ENCODE data around the gene CEACAM1. TPM values are rescaled to one million over a fixed set of nuclear protein-coding genes. Genes with fewer than 3 reads are reported as not detected.

Gene CEACAM1
- total and polyA plus RNA-seq, 2 experiments from 2014 or later, result 0.63 to 3.0 TPM

- no peak for TF ChIP-seq ETS1 (IDR thresholded peaks at IDR 0.05)
- TF ChIP-seq ZNF114 (CRISPR knock-in tag; IDR thresholded peaks at IDR 0.05), result no peak
- TF ChIP-seq EZH2phosphoT487 (IDR thresholded peaks at IDR 0.05; ENCODE audit: unreplicated experiment), result no peak
- no peak for TF ChIP-seq NANOG (IDR thresholded peaks at IDR 0.05; ENCODE audit: borderline replicate concordance)
- no peak for TF ChIP-seq POLR2AphosphoS5 (IDR thresholded peaks at IDR 0.05; ENCODE audit: low read depth)
- no peak for TF ChIP-seq ZNF331 (CRISPR knock-in tag; IDR thresholded peaks at IDR 0.05; ENCODE audit: low read depth)
- no peak for TF ChIP-seq JUNB (IDR thresholded peaks at IDR 0.05; ENCODE audit: unreplicated experiment)
These were observed 48.0 kb upstream of the CEACAM1 start (continued) for GRCh38 chr19:42576241-42576640.

GRCh38 chr19:42573642-42574041 is 45.4 kb upstream of the CEACAM1 start:
- Histone ChIP-seq H3F3A (replicated peaks; ENCODE audit: low read depth) (no peaks in the 10 kb centered on the region), H3K36me3 (ENCODE audit: insufficient read depth) (no peaks in the 10 kb centered on the region), H3K4me2 (0 out of 2 replicates have a peak overlapping the region, but pooled peaks have one; percentile 2), H4K20me1 (replicated peaks; ENCODE audit: insufficient read depth) (no peaks in the 10 kb centered on the region), H3K79me2 (replicated peaks; ENCODE audit: insufficient read depth) (no peaks in the 10 kb centered on the region), H3K27ac (ENCODE audit: low read depth) (no peak overlapping the region), H3K4me1 (ENCODE audit: insufficient read depth) (peaks cover 3% of the 10 kb centered on the region; the same call in 1 of the 2 replicates), H2AFZ (no peak overlapping the region), H3K9me2 (ENCODE audit: insufficient read depth) (no peaks in the 10 kb centered on the region), H3K27me3 (ENCODE audit: insufficient read depth) (no peaks in the 10 kb centered on the region), H3K4me3 (no peak overlapping the region)
- H3K27me3 Mint-ChIP-seq (ENCODE audit: insufficient read depth, low read depth, poor library complexity), result peaks cover 2% of the 10 kb centered on the region
- H3K27ac Mint-ChIP-seq, result no peak overlapping the region
- no peak overlapping the region for H3K4me3 Mint-ChIP-seq
- no peak for DNase-seq (ENCODE audit: low spot score)
- H3K9me3 Mint-ChIP-seq, result no peaks in the 10 kb centered on the region
- no peaks in the 10 kb centered on the region for H3K36me3 Mint-ChIP-seq (ENCODE audit: low read depth)
- H3K4me1 Mint-ChIP-seq, result peaks cover 9% of the 10 kb centered on the region
- no peak for ATAC-seq
- TF ChIP-seq NANOG (IDR thresholded peaks at IDR 0.05; ENCODE audit: borderline replicate concordance) (no peak), REST (IDR thresholded peaks at IDR 0.05; ENCODE audit: unreplicated experiment) (no peak), STAT1 (IDR thresholded peaks at IDR 0.05; ENCODE audit: unreplicated experiment) (no peak), POLR2AphosphoS5 (IDR thresholded peaks at IDR 0.05; ENCODE audit: low read depth) (no peak), EZH2 (IDR thresholded peaks at IDR 0.05; ENCODE audit: low read depth, unreplicated experiment) (no peak), JUNB (IDR thresholded peaks at IDR 0.05; ENCODE audit: unreplicated experiment) (no peak), EZH2phosphoT487 (IDR thresholded peaks at IDR 0.05; ENCODE audit: unreplicated experiment) (no peak), ZNF462 (CRISPR knock-in tag; IDR thresholded peaks at IDR 0.05) (no peak), ETS1 (IDR thresholded peaks at IDR 0.05) (no peak), ZNF331 (CRISPR knock-in tag; IDR thresholded peaks at IDR 0.05; ENCODE audit: low read depth) (no peak), ZNF114 (CRISPR knock-in tag; IDR thresholded peaks at IDR 0.05) (no peak), CREB1 (CRISPR knock-in tag; IDR thresholded peaks at IDR 0.05; ENCODE audit: low read depth) (no peak)

All from GM23338 (cell line).